Spleen (tissue), 11 donors: ENCODE results near the gene ZBTB8OS. TPM values are rescaled to one million over a fixed set of nuclear protein-coding genes. Genes with fewer than 3 reads are reported as not detected.
A peak's percentile ranks its signal among the peaks of the same experiment; 100 is the strongest.

Experiments used
- DNase-seq: peaks from one replicate; pipeline ENCODE4 v3.0.0-alpha.2; 2020
- H3K27ac ChIP-seq, 8 donors: fragments of 200-600 bp; sonication (generic) in 7 of 8; 1 replicate in 4 of 8; 2 replicates in 4 of 8; pipeline versions ENCODE4 v1.5.0 to v1.8.0; 2016 to 2021; ENCODE audit warnings: inconsistent platforms in 4 of 8, mild to moderate bottlenecking in 4 of 8, moderate library complexity in 1 of 8
- H3K27me3 ChIP-seq, 7 donors: fragments of 200-600 bp; sonication (generic) in 6 of 7; replicated peaks in 1 of 7; 1 replicate in 4 of 7; 2 replicates in 3 of 7; pipeline versions ENCODE4 v1.5.0 to v1.8.0; 2016 to 2021; ENCODE audit warnings: inconsistent platforms in 3 of 7, mild to moderate bottlenecking in 1 of 7
- H3K36me3 ChIP-seq, 6 donors: fragments of 200-600 bp; sonication (generic) in 5 of 6; 1 replicate in 4 of 6; 2 replicates in 2 of 6; pipeline versions ENCODE4 v1.5.0 to v1.8.0; 2016 to 2021; ENCODE audit warnings: inconsistent platforms in 2 of 6
- H3K4me1 ChIP-seq, 6 donors: fragments of 200-600 bp; sonication (generic) in 5 of 6; 1 replicate in 3 of 6; 2 replicates in 3 of 6; pipeline versions ENCODE4 v1.5.0 to v1.8.0; 2016 to 2021; ENCODE audit warnings: inconsistent platforms in 3 of 6
- H3K4me3 ChIP-seq, 8 donors: fragments of 200-600 bp; sonication (generic) in 7 of 8; 1 replicate in 4 of 8; 2 replicates in 4 of 8; pipeline versions ENCODE4 v1.5.0 to v1.8.0; 2016 to 2021; ENCODE audit warnings: inconsistent platforms in 4 of 8, mild to moderate bottlenecking in 4 of 8, moderate library complexity in 2 of 8
- H3K9me3 ChIP-seq, 8 donors: fragments of 200-600 bp; sonication (generic) in 7 of 8; 1 replicate in 4 of 8; 2 replicates in 4 of 8; pipeline versions ENCODE4 v1.5.0 to v1.8.0; 2016 to 2021; ENCODE audit warnings: inconsistent platforms in 4 of 8
- POLR2A ChIP-seq, 3 donors: fragments of 450-650 bp; IDR thresholded peaks; one replicate each; pipeline ENCODE4 v1.5.1; 2017; ENCODE audit warnings: antibody characterized with exemption in 3 of 3, mild to moderate bottlenecking in 1 of 3
- POLR2AphosphoS5 ChIP-seq, 3 donors: sonication (generic); formaldehyde crosslinking; IDR thresholded peaks; one replicate each; pipeline ENCODE4 v1.5.1; 2017; ENCODE audit warnings: antibody characterized with exemption in 3 of 3
- WGBS, 5 donors: extraction: QIAGEN DNeasy Blood & Tissue Kit in 3 of 5; methylation state at CpG; one replicate each; pipeline versions ENCODE4 v1.1.5 to v1.1.7; 2013 to 2018; 5-methylcytosine and 5-hydroxymethylcytosine counted together
- intact Hi-C: fragments of 100-400 bp; cut with DNase I; formaldehyde crosslinking; loops from one replicate; pipeline ENCODE4 v1.15.0; 2023; ENCODE audit warnings: low total_unique reads
- polyA plus RNA-seq, 3 donors: library from polyadenylated mRNA; stranded (reverse); fragments of 200-250 nt; gene quantifications; one replicate each; pipeline ENCODE4 v1.2.1, GENCODE V29; 2013
- total RNA-seq, 7 donors: library from RNA; depleted of rRNA in 3 of 7; stranded (reverse); fragments of >200 nt in 3 of 7; fragmentation: NEBNext Ultra II Directional in 4 of 7; extraction: Animal tissue kit (Norgen Biotek cat#: 25700) in 4 of 7; gene quantifications; one replicate each; pipeline versions ENCODE4 v1.1.0 to v1.2.1, GENCODE V29; 2016 to 2021
- TF ChIP-seq, protein P1 (sequence below), 11 experiments: fragments of 200-600 bp in 7 of 11; fragments of 450-650 bp in 4 of 11; sonication (generic) in 4 of 11; IDR thresholded peaks in 8 of 11; conservative IDR thresholded peaks in 3 of 11; 1 replicate in 7 of 11; 2 replicates in 4 of 11; pipeline versions ENCODE4 v1.4.0 to v1.8.0; 2016 to 2021; ENCODE audit warnings: antibody characterized with exemption in 11 of 11, inconsistent platforms in 4 of 11, mild to moderate bottlenecking in 1 of 11
- donor health status: healthy with polysubstance abuse.
- donor health status: DM: no; HTN: no; CAD: no; lungs with moderate emphysema.
- donor health status: DM: no; HTN: no; CAD: no.
- donor health status: Bipolar disorder and iron deficiency.
- donor health status: healthy.
- donor health status: DM: no; HTN: no; CAD: no.
- donor health status: DM: yes; HTN: yes; CAD: no.

The ZBTB8OS gene
- total and polyA plus RNA-seq, 10 donors, result 26.7 to 70.5 (median 40.3) TPM

DNA sequence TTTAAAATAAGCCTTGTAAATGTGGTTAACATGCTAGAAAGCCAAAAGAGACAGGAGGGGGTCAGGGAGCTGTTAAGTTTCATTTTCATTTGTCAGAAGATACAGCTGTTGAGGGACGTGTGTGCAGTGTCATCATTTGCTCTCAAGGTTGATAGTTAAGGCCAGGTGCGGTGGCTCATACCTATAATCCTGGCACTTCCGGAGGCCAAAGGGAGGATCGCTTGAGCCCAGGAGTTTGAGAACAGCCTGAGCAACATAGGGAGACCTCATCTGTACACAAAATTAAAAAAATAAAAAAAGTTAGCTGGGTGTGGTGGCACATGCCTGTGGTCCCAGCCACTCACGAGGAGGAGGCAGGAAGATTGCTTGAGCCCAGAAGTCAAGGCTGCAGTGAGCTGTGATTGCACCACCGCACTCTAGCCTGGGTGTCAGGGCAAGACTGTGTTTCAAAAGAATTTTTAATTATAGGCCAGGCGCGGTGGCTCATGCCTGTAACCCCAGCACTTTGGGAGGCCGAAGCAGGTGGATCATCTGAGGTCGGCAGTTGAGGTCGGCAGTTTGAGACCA, 22.7 kb downstream of the ZBTB8OS start:
- Histone ChIP-seq H3K27me3 (no peaks in the 10 kb centered on the region), H3K4me1 (peaks cover 0 to 36% (median 7%) of the 10 kb centered on the region in 6 donors), H3K36me3 (peaks cover 0 to 97% (median 37%) of the 10 kb centered on the region in 6 donors), H3K9me3 (no peaks in the 10 kb centered on the region), H3K4me3 (no peak overlapping the region), H3K27ac (peak overlapping the region in 6 of 8 donors; percentile 44 to 75 (median 57))
- no peak for DNase-seq
- intact Hi-C loops, result no loop called here
- no peak for TF ChIP-seq POLR2AphosphoS5 (IDR thresholded peaks at IDR 0.05)
- TF ChIP-seq, protein P1, sequence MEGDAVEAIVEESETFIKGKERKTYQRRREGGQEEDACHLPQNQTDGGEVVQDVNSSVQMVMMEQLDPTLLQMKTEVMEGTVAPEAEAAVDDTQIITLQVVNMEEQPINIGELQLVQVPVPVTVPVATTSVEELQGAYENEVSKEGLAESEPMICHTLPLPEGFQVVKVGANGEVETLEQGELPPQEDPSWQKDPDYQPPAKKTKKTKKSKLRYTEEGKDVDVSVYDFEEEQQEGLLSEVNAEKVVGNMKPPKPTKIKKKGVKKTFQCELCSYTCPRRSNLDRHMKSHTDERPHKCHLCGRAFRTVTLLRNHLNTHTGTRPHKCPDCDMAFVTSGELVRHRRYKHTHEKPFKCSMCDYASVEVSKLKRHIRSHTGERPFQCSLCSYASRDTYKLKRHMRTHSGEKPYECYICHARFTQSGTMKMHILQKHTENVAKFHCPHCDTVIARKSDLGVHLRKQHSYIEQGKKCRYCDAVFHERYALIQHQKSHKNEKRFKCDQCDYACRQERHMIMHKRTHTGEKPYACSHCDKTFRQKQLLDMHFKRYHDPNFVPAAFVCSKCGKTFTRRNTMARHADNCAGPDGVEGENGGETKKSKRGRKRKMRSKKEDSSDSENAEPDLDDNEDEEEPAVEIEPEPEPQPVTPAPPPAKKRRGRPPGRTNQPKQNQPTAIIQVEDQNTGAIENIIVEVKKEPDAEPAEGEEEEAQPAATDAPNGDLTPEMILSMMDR (IDR thresholded peaks at IDR 0.05 in 8 of 11, conservative IDR thresholded peaks at IDR 0.05 in 3 of 11), result no peak
- TF ChIP-seq POLR2A (IDR thresholded peaks at IDR 0.05), result no peak
- 58 to 68% (median 62%) methylated on average over 10 to 11 of the region's 11 CpGs for WGBS, 5 donors

DNA sequence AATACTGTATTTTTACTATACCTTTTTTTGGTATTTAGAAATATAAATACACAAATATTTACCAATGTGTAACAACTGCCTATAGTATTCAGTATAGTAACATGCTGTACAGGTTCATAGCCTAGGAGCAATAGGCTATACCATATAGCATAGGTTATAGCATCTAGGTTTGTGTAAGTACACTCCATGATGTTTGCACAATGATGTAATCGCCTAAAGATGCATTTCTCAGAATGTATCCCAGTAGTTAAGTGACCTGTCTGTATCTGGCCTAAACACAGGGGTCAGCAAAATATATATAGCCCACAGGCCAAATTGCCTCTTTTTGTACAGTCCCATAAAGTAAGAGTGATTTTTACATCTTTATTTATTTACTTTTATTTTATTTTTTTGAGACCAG, 24.2 kb downstream of the ZBTB8OS start:
- TF ChIP-seq POLR2AphosphoS5 (IDR thresholded peaks at IDR 0.05) (no peak), POLR2A (IDR thresholded peaks at IDR 0.05) (no peak)
- TF ChIP-seq, protein P1 (IDR thresholded peaks at IDR 0.05 in 8 of 11, conservative IDR thresholded peaks at IDR 0.05 in 3 of 11), result no peak
- peaks cover 0 to 36% (median 7%) of the 10 kb centered on the region in 6 donors for H3K4me1 ChIP-seq
- 96 to 100% (median 97%) methylated on average over 1 of the region's 1 CpG for WGBS, 5 donors
- intact Hi-C loops, result no loop called here
- H3K9me3 ChIP-seq, result no peaks in the 10 kb centered on the region
- DNase-seq, result no peak
- H3K27ac ChIP-seq, result no peak overlapping the region
- peaks cover 0 to 95% (median 34%) of the 10 kb centered on the region in 6 donors for H3K36me3 ChIP-seq
- no peaks in the 10 kb centered on the region for H3K27me3 ChIP-seq
- H3K4me3 ChIP-seq, result no peak overlapping the region

DNA sequence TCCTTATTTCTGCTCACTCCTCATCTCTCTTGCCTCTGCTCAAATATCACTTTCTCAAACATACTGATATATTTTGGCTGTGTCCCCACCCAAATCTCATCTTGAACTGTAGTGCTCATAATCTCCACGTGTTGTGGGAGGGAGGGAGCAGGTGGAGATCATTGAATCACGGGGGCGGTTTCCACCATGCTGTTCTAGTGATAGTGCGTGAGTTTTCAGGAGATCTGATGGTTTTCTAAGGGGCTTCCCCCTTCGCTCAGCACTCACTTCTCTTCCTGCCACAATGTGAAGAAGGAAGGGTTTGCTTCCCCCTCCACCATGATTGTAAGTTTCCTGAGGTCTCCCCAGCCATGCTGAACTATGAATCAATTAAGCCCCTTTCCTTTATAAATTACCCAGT, 26.6 kb downstream of the ZBTB8OS start:
- WGBS, 5 donors, result 20 to 47% (median 35%) methylated on average over 5 of the region's 5 CpGs
- Histone ChIP-seq H3K9me3 (no peaks in the 10 kb centered on the region), H3K4me3 (no peak overlapping the region), H3K36me3 (peaks cover 0 to 95% (median 28%) of the 10 kb centered on the region in 6 donors), H3K4me1 (peaks cover 0 to 36% (median 7%) of the 10 kb centered on the region in 6 donors), H3K27ac (peak overlapping the region in 2 of 8 donors; percentile 23 to 30), H3K27me3 (no peaks in the 10 kb centered on the region)
- intact Hi-C loops, result no loop called here
- no peak for TF ChIP-seq POLR2AphosphoS5 (IDR thresholded peaks at IDR 0.05)
- no peak for DNase-seq

DNA sequence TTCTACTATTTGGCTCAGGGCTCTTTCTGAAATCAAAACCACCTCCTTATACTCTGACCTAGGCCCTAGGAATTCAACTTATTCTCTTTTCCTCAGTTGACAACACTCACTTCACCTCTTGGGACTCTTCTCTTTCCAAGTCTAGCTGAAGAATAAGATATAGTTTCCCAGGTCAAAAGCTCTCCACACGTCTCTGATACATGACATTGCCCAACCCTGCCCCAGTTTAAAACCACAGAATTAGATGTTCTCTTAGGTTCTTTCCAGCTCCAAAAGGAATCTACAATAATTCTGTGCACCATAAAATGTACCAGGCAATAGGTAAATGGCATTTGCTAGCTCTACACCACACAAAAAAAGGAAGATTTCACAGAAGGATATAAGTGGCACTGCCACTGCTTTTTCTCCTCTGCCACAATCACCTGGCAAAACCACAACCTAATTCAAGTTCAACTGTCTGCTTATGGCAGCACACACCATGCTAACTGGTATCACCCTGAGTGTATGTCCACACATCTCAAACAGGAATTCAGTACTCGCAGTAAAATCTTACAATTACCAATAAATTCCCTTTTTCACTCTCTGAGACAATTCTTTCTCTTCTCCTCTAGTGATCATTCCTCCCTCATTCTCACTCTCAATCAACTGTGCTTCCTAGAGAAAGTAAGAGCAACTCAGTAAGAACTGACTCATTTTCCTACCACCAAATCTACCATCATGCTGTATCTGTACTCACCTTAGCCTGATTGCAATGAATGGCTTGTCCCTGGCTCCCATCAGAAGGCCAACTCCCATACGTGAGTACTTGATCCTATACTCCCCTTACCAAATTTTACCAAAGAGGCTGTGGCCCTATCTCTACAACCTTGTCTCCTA, 27.3 kb downstream of the ZBTB8OS start:
- intact Hi-C loops, result no loop called here
- Histone ChIP-seq H3K36me3 (peaks cover 0 to 93% (median 21%) of the 10 kb centered on the region in 6 donors), H3K4me1 (peaks cover 0 to 32% (median 5%) of the 10 kb centered on the region in 6 donors), H3K9me3 (no peaks in the 10 kb centered on the region), H3K4me3 (no peak overlapping the region), H3K27ac (peak overlapping the region in 2 of 8 donors; percentile 23 to 30), H3K27me3 (no peaks in the 10 kb centered on the region)
- no peak for TF ChIP-seq POLR2A (IDR thresholded peaks at IDR 0.05)
- TF ChIP-seq, protein P1 (IDR thresholded peaks at IDR 0.05 in 8 of 11, conservative IDR thresholded peaks at IDR 0.05 in 3 of 11), result no peak
- no peak for TF ChIP-seq POLR2AphosphoS5 (IDR thresholded peaks at IDR 0.05)
- no peak for DNase-seq
- WGBS, 5 donors, result 40 to 69% (median 51%) methylated on average over 3 of the region's 3 CpGs
